Mesenchymal stem cell (in vitro differentiated cells and primary cell): ENCODE data around the gene NRG3.
A peak's percentile ranks its signal among the peaks of the same experiment; 100 is the strongest.
"Not testable (repeated sequence)": the region's sequence is repeated elsewhere in the genome, so short reads cannot be mapped to it uniquely, and the experiment has no call there.

Experiments
- DNase-seq: peaks from one replicate; pipeline ENCODE4 v3.0.0-alpha.2; 2013
- H2AFZ ChIP-seq: one replicate; pipeline ENCODE4 v1.6.1; 2013; ENCODE audit warnings: low read depth, mild to moderate bottlenecking, control low read depth, inconsistent platforms, low read length, moderate library complexity
- H2AK5ac ChIP-seq: 2 replicates; pipeline ENCODE4 v1.6.1; 2013; ENCODE audit warnings: low read length, moderate library complexity, mild to moderate bottlenecking, inconsistent platforms; ENCODE audit not compliant: severe bottlenecking
- H2BK120ac ChIP-seq: one replicate; pipeline ENCODE4 v1.6.1; 2013; ENCODE audit warnings: low read depth, mild to moderate bottlenecking, inconsistent platforms, low read length, moderate library complexity
- H2BK12ac ChIP-seq, 2 experiments: one replicate each; pipeline ENCODE4 v1.6.1; 2013; ENCODE audit warnings: inconsistent platforms in 2 of 2, low read length in 2 of 2, mild to moderate bottlenecking in 2 of 2, moderate library complexity in 2 of 2, control low read depth in 1 of 2
- H2BK15ac ChIP-seq: one replicate; pipeline ENCODE4 v1.6.1; 2013; ENCODE audit warnings: mild to moderate bottlenecking, low read depth, inconsistent platforms; ENCODE audit not compliant: poor library complexity, severe bottlenecking
- H2BK5ac ChIP-seq: 2 replicates; pipeline ENCODE4 v1.6.1; 2013; ENCODE audit warnings: low read depth, mild to moderate bottlenecking, low read length, control low read depth, inconsistent platforms; ENCODE audit not compliant: poor library complexity, severe bottlenecking
- H3K14ac ChIP-seq, 2 experiments: one replicate each; pipeline ENCODE4 v1.6.1; 2013; ENCODE audit warnings: inconsistent platforms in 2 of 2, low read length in 2 of 2, control low read depth in 1 of 2, mild to moderate bottlenecking in 1 of 2, moderate library complexity in 1 of 2
- H3K18ac ChIP-seq, 2 experiments: one replicate each; pipeline ENCODE4 v1.6.1; 2013; ENCODE audit warnings: inconsistent platforms in 2 of 2, low read length in 2 of 2, control low read depth in 1 of 2, low read depth in 1 of 2, mild to moderate bottlenecking in 1 of 2
- H3K23ac ChIP-seq, 2 experiments: one replicate each; pipeline ENCODE4 v1.6.1; 2013; ENCODE audit warnings: inconsistent platforms in 2 of 2, low read length in 2 of 2, mild to moderate bottlenecking in 2 of 2, moderate library complexity in 2 of 2, control low read depth in 1 of 2
- H3K27ac ChIP-seq: 2 replicates; pipeline ENCODE4 v1.5.1; 2013; ENCODE audit warnings: mild to moderate bottlenecking, moderate library complexity, low read length, control low read depth, inconsistent platforms; ENCODE audit not compliant: poor library complexity, severe bottlenecking
- H3K27me3 ChIP-seq, 2 experiments: 2 replicates each; pipeline versions ENCODE4 v1.6.1 to v1.7.0; 2013; ENCODE audit warnings: low read length in 2 of 2, mild to moderate bottlenecking in 2 of 2, moderate library complexity in 2 of 2, control low read depth in 1 of 2, inconsistent platforms in 1 of 2; ENCODE audit not compliant: control insufficient read depth in 1 of 2, insufficient read depth in 1 of 2
- H3K36me3 ChIP-seq, 2 experiments: 2 replicates each; pipeline versions ENCODE4 v1.6.1 to v1.7.0; 2013; ENCODE audit warnings: low read length in 2 of 2, control low read depth in 1 of 2, inconsistent platforms in 1 of 2, low read depth in 1 of 2, mild to moderate bottlenecking in 1 of 2; ENCODE audit not compliant: insufficient read depth in 2 of 2, control insufficient read depth in 1 of 2
- H3K4ac ChIP-seq, 2 experiments: one replicate each; pipeline ENCODE4 v1.6.1; 2013; ENCODE audit warnings: inconsistent platforms in 2 of 2, low read length in 2 of 2, mild to moderate bottlenecking in 2 of 2, moderate library complexity in 2 of 2, control low read depth in 1 of 2, low read depth in 1 of 2
- H3K4me1 ChIP-seq: 2 replicates; pipeline ENCODE4 v1.6.1; 2013; ENCODE audit warnings: low read depth, low read length, control low read depth; ENCODE audit not compliant: control insufficient read depth, insufficient read depth
- H3K4me2 ChIP-seq: 2 replicates; pipeline ENCODE4 v1.6.1; 2013; ENCODE audit warnings: low read length, mild to moderate bottlenecking, inconsistent platforms; ENCODE audit not compliant: poor library complexity, severe bottlenecking
- H3K4me3 ChIP-seq, 2 experiments: 2 replicates each; pipeline versions ENCODE4 v1.5.1 to v1.7.0; 2013; ENCODE audit warnings: low read length in 2 of 2, mild to moderate bottlenecking in 2 of 2, control low read depth in 1 of 2, low read depth in 1 of 2; ENCODE audit not compliant: insufficient read depth in 1 of 2
- H3K79me1 ChIP-seq: replicated peaks from 2 replicates; pipeline ENCODE4 v1.6.1; 2013; ENCODE audit warnings: mild to moderate bottlenecking, control low read depth, low read length, inconsistent platforms; ENCODE audit not compliant: poor library complexity, severe bottlenecking
- H3K9ac ChIP-seq: 2 replicates; pipeline ENCODE4 v1.7.0; 2013; ENCODE audit warnings: mild to moderate bottlenecking, low read length, moderate library complexity
- H3K9me3 ChIP-seq: 2 replicates; pipeline ENCODE4 v1.7.0; 2013; ENCODE audit warnings: mild to moderate bottlenecking, low read length; ENCODE audit not compliant: control insufficient read depth
- H4K8ac ChIP-seq: one replicate; pipeline ENCODE4 v1.6.1; 2013; ENCODE audit warnings: inconsistent platforms, mild to moderate bottlenecking, low read length, moderate library complexity
- H4K91ac ChIP-seq: one replicate; pipeline ENCODE4 v1.6.1; 2013; ENCODE audit warnings: mild to moderate bottlenecking, low read length, inconsistent platforms
- WGBS: methylation state at CpG from one replicate; pipeline ENCODE4 v1.1.7; 2013; ENCODE audit warnings: mixed read lengths; 5-methylcytosine and 5-hydroxymethylcytosine counted together

NRG3 gene

GRCh38 chr10:82677932-82678331, 802.9 kb downstream of the NRG3 start:
- not testable (repeated sequence) for H3K4me1 ChIP-seq, H2BK12ac ChIP-seq, H3K79me1 ChIP-seq, H3K14ac ChIP-seq, H3K27me3 ChIP-seq, H3K4me3 ChIP-seq, H3K23ac ChIP-seq, H3K18ac ChIP-seq, H3K4me2 ChIP-seq, DNase-seq, H2AFZ ChIP-seq, H3K27ac ChIP-seq, H4K91ac ChIP-seq, H3K4ac ChIP-seq, H2BK5ac ChIP-seq, H3K36me3 ChIP-seq, H2BK120ac ChIP-seq, H2AK5ac ChIP-seq, H4K8ac ChIP-seq, H2BK15ac ChIP-seq, H3K9ac ChIP-seq, H3K9me3 ChIP-seq
- WGBS: 82% methylated on average over 9 of the region's 9 CpGs

- H2AK5ac ChIP-seq, H3K9me3 ChIP-seq, H3K27me3 ChIP-seq, H3K79me1 ChIP-seq, H3K9ac ChIP-seq, H4K8ac ChIP-seq, H3K18ac ChIP-seq, H2BK5ac ChIP-seq, H2BK120ac ChIP-seq, H2BK12ac ChIP-seq, H3K14ac ChIP-seq, DNase-seq, H3K23ac ChIP-seq, H3K4ac ChIP-seq, H3K4me3 ChIP-seq, H3K4me1 ChIP-seq, H3K27ac ChIP-seq, H2AFZ ChIP-seq, H3K36me3 ChIP-seq, H4K91ac ChIP-seq, H3K4me2 ChIP-seq, H2BK15ac ChIP-seq: not testable (repeated sequence)
- 62% methylated on average over 6 of the region's 6 CpGs for WGBS
These were observed 803.5 kb downstream of the NRG3 start for GRCh38 chr10:82678451-82678850.

- Histone ChIP-seq H3K14ac (no peak overlapping the region), H2BK5ac (no peak overlapping the region), H3K4me1 (no peaks in the 10 kb centered on the region), H2BK12ac (no peak overlapping the region), H4K91ac (no peak overlapping the region), H2BK120ac (no peak overlapping the region), H3K79me1 (no peaks in the 10 kb centered on the region), H3K23ac (no peak overlapping the region), H4K8ac (no peak overlapping the region), H3K36me3 (no peaks in the 10 kb centered on the region), H3K4me3 (no peak overlapping the region), H3K9me3 (no peaks in the 10 kb centered on the region), H3K4me2 (no peak overlapping the region), H3K9ac (no peak overlapping the region), H3K27ac (no peak overlapping the region), H2BK15ac (no peak overlapping the region), H3K18ac (no peak overlapping the region), H2AK5ac (no peak overlapping the region), H2AFZ (no peak overlapping the region), H3K4ac (no peak overlapping the region), H3K27me3 (no peaks in the 10 kb centered on the region)
- no peak for DNase-seq
- WGBS: 99% methylated on average over 3 of the region's 3 CpGs
These were observed 805.6 kb downstream of the NRG3 start for GRCh38 chr10:82680608-82681007.

- no peak overlapping the region for H3K4me2 ChIP-seq
- H2AFZ ChIP-seq: no peak overlapping the region
- H3K79me1 ChIP-seq: no peaks in the 10 kb centered on the region
- H3K4ac ChIP-seq: no peak overlapping the region
- no peak overlapping the region for H4K91ac ChIP-seq
- no peak overlapping the region for H2BK120ac ChIP-seq
- no peak overlapping the region for H3K9ac ChIP-seq
- no peaks in the 10 kb centered on the region for H3K9me3 ChIP-seq
- no peak overlapping the region for H2AK5ac ChIP-seq
- no peak overlapping the region for H3K14ac ChIP-seq
- no peak overlapping the region for H2BK12ac ChIP-seq
- no peak overlapping the region for H3K4me3 ChIP-seq
- H2BK15ac ChIP-seq: no peak overlapping the region
- 78% methylated on average over 1 of the region's 4 CpGs for WGBS
- H3K23ac ChIP-seq: no peak overlapping the region
- no peaks in the 10 kb centered on the region for H3K36me3 ChIP-seq
- H3K18ac ChIP-seq: no peak overlapping the region
- H3K27me3 ChIP-seq: no peaks in the 10 kb centered on the region
- H4K8ac ChIP-seq: no peak overlapping the region
- peak; percentile 2 for DNase-seq
- no peak overlapping the region for H3K27ac ChIP-seq
- no peak overlapping the region for H2BK5ac ChIP-seq
- H3K4me1 ChIP-seq: no peaks in the 10 kb centered on the region
These were observed 809.0 kb downstream of the NRG3 start for GRCh38 chr10:82683945-82684344.
